NAMALWA (cell line): ENCODE data around the gene PAQR8.
"Not testable (repeated sequence)": the region's sequence is repeated elsewhere in the genome, so short reads cannot be mapped to it uniquely, and the experiment has no call there.

Experiments used
- DNase-seq: peaks from one replicate; pipeline ENCODE4 v3.0.0-alpha.2; 2015; ENCODE audit warnings: low spot score

PAQR8 gene

DNA sequence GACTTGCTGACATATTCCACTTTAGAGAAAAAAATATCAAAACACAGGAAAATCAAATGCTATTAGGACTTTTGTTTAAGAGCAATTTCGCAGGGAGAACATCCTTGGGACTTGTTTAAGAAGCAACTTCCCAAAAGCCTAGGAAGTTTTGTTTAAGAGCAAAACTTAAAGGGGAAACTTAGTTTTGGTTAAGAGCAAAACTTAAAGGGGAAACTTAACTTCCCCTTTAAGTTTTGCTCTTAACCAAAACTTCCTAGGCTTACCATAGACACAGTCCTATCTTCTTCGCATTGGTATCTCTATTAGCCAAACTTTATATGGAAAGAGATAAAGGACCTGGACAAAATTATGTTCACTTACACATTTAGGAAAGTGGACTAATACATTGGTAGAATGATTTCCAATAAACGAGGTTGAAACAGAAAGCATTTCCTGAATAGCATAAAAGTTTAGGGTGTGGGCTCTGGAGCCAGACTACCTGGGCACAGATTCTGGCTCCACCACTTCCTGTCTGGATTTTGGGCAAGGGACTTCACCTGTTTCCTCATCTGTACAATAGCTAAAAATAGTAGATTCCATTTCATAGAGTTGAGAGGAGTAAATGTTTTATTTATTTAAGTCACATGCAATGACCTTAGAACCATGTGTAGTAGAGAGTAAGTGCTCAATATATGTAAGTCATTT lies 15.7 kb downstream of the PAQR8 start:
- no peak for DNase-seq

DNA sequence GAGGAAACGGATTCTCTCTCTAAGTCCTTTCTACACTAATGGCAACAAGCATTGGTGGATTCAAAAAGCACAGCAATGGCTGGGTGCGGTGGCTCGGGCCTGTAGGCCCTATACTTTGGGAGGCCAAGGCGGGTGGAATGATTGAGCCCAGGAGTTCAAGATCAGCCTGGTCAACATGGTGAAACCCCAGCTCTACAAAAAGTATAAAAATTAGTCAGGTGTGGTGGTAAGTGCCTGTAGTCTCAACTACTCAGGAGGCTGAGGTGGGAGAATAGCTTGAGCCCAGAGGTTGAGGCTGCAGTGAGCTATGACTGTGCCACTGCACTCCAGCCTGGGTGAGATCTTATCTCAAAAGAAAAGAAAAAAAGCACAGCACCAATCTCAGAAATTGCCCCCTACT lies 19.3 kb downstream of the PAQR8 start:
- no peak for DNase-seq

DNA sequence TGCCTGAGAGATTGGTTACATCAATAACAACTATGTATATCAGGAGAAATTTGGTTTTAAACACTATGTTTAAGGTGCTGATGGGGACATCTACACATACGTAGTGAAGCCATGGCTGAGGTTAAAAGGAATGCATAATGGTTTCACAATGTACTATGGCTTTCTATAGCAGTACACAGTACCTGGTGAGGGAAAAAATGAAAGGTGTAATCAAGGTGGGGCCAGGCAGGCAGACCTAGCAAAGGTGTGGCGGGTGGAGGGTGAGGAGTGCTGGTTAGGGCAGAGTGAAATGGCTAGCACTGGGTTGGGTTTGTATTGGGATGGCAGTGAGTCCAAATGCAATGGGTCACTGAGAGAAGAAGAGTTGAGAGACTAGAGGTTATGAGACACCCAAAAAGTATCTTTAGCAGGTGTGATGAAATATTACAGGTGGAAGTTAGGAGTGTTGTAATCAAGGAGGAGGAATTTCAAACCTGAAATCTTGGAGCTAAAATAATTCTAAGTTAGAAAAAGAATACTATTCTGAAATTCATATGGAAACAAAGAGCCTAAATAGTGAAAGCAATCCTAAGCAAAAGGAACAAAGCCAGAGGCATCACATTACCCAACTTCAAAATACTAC lies 22.3 kb downstream of the PAQR8 start:
- DNase-seq = no peak

DNA sequence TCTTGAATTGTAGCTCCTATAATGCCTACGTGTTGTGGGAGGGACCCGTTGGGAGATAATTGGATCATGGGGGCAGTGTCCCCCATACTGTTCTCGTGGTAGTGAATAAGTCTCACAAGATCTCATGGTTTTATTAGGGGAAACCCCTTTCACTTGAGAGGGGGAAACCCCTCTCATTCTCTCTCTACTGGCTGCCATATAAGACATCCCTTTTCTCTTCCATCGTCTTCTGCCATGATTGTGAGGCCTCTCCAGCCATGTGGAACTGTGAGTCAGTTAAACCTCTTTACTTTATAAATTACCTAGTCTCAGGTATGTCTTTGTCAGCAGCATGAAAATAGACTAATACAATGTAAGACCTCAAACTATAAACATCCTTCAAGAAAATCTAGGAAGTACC lies 23.1 kb downstream of the PAQR8 start:
- DNase-seq = no peak

DNA sequence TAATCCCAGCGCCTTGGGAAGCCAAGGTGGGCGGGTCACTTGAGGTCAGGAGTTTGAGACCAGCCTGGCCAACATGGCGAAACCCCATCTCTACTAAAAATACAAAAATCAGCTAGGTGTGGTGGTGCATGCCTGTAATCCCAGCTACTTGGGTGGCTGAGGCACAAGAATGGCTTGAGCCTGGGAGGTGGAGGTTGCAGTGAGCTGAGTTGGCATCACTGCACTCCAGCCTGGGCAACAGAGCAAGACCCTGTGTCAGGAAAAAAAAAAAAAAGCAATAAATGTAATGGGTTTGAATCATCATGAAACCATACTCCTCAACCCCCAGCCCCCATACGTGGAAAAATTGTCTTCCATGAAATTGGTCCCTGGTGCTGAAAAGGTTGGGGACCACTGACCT lies 26.2 kb downstream of the PAQR8 start:
- DNase-seq = not testable (repeated sequence)

DNA sequence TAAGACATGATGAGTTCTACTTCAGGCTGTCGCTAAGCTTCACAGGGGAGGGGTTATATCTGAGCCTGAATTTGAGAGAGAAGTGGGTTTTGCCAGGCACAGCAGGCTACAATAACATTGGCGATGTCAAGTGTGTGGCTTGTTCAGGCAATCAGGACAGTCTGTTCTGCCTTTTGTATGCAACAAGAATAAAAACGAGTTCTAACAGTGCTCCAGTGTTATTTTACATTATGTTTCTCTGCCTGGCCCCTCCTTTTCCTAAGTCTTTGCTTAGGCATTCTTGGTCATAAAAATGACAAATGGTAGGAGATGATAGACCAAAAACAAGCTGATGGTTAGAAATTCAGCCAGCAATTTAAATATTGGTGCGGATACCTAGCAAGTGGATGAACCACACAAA lies 26.8 kb downstream of the PAQR8 start:
- DNase-seq = no peak

DNA sequence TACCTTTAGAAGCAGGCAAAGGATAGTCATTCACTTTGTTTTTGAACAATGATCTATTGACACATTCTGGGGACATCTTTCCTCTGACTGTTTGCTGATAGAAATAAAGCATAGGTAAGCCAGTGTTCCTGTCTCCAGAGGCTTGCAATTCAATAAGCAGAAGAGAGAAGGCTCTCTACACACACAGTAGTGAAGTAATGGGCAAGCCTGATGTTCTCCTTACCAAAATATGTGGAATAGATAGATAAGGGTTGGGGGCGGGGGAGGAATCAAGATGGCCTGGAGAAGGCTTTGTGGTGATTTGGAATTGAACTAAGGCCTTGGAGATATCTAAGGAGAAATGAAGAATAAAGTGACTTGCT lies 27.3 kb downstream of the PAQR8 start:
- DNase-seq = no peak

DNA sequence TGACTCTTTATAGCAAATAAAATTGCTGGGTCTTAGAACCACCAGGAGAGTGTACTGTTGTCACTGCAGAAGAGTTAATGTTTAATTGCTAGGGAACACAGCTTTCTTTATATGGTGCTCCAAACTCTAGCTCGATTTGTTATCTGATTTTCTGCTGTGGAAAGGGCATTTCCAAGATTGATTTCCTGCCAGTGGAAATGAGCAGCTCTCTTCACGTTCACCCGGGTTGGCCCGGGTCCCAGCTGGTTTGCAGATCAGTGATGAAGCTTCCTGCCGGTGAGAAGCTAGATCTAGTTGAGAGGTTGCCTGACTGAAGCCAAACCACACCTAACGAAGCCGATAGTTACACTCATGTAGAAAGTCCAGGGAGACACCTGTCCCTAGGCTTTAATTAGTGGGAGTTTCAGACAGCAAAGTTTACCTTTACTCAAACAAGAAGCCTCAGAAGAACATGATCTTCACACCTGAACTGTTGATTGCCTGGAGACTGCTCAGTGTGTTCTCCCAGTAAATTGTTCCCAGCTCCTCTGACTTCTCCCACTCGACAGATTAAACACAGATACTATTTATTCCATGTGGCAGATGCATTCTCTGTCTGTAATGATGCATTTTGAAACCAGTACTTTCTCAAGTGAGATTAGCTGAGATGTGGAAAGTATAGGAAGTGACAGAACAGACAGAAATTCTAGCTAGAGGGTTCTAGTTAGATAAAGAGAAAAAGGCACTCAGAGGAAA lies 27.8 kb downstream of the PAQR8 start:
- peak; percentile 21 for DNase-seq

DNA sequence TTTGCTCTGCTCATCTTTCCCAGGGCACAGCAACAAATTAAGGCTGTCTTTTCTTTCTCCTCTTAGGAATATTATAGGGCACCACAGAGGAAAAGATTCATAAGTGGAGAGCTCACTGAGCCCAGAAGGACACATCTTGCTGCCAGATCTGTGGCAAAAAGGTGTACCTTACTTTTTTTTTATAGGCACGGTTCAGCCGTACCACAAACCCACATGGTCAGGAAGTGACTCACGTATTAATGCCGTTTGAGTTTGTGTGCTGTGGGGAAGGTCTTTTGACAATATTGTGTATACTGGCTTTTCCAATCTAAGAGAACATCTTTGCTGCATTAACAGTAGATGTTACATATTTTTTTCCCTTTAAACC lies 28.4 kb downstream of the PAQR8 start:
- peak; percentile 58 for DNase-seq

DNA sequence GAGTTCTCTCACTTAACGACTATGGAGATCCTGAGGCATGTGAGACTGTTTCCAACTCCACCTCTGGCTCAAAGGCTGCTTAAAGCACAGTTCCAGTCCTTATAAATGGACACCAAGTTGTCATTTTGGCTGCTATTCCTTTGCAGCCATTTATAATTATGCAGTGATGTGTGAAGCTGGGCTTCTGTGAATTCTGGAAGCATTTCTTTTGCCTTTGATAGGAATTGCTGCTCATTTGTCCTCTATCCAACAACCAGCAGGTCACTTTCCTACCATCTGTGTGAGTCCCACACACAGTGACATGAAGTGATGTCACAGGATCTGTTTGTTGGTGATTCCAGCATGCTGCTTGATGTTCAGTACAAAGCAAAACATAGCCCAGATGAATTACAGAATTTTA lies 29.6 kb downstream of the PAQR8 start:
- DNase-seq = no peak

DNA sequence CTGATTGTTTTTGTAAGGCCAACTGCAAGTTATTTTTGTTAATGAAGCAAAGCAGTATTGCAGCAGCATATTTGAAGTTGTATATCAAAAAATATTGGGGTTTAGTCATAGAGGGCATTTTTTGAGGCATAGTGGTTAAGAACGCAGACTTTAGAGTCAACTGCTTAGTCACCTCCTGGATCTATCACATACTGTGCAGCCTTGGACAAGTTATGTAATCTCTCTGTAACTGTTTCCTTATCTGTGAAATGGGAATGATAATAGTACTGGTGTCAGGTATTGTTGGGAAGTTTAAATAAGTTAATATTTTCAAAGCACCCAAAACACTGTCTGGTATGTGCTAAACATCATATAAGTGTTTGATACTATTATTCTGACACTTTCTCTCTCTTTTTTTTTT lies 31.0 kb downstream of the PAQR8 start:
- no peak for DNase-seq

DNA sequence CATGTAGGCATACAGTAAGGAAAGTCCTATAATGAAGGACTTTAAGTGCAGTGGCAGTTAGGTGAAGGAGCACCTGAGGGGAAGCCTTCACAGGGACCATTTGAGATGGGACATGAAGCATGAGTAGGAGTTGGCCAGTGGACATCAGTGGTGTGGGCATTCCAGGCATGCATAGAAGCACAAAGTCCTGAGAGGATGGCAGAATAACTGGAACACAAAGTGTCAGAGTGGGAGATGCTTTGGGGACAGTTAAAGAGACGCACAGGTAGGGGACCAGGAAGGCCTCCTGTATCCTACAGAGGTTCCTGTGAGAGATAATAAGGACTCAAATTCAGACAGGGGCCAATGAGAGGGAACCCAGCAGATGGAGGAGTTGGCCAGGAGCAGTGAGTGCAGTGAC lies 31.8 kb downstream of the PAQR8 start:
- no peak for DNase-seq

DNA sequence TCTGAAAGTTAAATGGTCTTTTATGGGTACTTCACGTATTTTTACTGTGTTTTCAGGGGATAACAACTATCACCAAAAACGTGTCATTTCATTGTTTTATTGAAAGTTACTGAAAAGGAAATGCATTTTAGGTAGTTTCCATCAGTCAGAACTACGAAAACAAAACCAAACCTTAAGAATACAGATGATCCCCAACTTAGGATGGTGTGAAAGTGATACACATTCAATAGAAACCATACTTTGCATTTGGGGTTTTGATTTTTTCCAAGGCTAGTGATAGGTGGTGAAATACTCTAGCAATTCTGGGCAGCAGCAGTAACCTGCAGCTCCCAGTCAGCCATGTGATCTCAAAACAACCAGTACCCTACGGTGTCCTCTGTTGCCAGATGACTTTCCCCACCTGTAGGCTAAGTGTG lies 32.3 kb downstream of the PAQR8 start:
- no peak for DNase-seq

DNA sequence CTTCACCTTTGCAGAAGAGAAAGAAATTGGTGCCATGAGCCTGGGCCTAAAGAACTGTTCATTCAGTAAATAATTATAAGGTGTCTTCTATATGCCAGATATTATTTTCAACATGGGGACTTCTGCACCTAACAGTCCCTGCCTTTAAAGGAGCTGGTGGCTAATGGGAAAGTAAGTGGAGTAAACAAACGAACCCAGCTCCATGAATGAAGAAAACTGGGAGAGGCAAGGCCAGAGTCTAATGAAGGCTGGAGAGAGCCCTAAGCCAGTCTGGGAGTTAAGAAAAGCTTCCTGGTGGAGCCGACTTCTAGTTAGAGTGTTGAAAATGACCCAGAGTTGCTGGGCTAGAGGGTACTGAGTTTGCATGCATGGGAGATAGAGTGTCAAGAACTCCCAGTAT lies 34.0 kb downstream of the PAQR8 start:
- DNase-seq = no peak

DNA sequence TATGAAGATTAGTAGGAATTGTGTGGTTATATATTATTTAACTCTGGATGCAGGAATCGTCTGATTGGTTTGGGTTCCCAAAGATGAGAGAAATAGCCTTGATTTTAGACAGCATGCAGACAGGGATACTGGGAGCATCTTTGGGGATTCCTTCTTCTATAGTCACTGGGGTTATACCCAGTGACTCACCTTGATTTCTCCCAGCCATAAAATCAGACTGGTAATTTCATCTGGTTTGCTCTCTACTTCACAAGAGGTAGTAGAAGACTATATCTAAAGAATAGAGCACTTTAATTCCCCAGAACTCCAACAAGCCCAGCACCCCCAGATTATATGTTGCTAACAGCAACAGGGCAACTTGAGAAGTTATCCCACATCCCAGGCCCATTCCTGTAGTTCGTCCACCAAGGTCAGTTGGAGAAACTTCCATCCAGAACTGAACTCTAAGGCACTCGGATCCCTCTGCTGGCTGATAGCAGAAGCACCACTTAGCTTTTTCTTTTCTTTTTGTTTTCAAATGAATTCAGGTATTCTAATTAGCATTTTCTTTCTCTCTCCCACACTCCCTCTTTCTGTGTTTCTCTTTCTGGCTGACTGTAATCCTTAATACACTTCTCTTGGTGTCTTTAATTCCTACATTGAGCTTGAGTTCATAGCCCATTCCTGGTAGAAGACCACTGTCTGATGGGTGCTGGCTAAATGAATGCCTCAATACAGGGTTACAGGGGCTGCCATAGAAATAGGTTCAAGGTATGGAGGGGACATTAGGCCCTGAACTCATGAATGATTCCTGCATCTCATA lies 37.8 kb downstream of the PAQR8 start:
- peak; percentile 61 for DNase-seq

DNA sequence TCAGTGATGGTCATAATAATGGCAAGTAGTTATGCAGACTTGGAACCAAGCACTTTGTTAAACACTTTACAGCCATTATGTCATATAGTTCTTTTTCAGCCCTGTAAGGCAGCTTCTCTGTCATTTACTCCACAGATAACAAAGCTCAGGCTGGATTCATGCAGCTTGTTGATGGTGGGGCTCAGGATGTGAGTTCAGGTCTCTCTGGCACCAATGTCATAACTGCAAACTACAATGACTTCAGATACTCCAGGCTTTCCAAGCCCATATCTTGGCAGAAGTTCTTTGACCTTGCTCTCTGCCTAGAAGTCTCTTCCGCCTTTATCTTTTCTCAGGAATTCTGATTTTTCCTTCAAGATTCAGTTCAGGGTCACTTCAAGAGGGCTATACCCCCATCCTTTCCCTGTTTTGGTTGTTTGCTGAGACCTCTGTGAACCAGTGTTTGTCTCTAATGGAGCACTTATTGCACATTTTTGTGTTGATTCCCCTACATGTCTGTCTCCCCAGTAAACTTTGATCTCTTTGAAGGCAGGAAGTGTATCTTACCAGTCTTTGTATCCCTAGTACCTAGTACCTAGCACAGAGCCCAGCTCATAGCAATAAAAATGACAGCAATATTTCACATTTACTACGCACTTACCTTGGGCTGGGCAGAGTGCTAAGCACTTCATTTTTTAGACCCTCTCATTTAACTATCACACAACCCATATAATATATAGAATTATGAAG lies 38.5 kb downstream of the PAQR8 start:
- DNase-seq = no peak

DNA sequence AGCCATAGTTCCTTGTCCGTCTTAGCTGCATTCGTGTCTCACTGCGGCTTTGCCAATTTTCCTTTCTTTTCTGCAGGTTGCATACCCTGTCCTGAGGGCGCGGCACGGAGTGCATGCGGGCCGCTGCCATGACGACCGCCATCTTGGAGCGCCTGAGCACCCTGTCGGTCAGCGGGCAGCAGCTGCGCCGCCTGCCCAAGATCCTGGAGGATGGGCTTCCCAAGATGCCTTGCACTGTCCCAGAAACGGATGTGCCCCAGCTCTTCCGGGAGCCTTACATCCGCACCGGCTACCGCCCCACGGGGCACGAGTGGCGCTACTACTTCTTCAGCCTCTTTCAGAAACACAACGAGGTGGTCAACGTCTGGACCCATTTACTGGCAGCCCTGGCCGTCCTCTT lies 41.1 kb downstream of the PAQR8 start:
- DNase-seq = no peak

DNA sequence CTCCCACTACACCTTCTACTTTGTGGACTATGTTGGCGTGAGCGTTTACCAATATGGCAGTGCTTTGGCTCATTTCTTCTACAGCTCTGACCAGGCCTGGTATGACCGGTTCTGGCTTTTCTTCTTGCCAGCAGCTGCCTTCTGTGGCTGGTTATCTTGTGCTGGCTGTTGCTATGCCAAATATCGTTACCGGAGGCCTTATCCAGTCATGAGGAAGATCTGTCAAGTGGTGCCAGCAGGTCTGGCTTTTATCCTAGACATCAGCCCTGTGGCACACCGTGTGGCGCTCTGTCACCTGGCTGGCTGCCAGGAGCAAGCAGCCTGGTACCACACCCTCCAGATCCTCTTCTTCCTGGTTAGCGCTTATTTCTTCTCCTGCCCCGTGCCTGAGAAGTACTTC lies 41.7 kb downstream of the PAQR8 start:
- no peak for DNase-seq

DNA sequence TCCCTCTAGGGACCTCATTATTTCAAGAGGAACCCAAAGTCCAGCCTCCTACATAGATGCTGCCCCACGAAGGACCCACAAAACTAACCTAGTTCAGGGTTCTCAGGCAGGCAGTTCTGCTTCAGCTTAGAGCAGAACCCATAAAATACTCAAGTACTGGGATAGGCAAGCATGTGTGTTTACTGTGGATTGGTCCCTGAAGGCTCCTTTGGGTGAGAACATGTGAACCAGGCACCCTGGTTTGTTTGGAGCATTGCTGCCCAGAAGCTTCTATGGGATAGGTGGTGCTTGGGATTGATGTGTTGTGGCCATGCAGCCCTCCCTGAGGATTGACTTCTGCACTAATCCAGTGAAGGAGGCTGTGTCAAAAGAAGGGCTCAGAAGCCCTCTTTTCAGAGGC lies 43.3 kb downstream of the PAQR8 start:
- no peak for DNase-seq

DNA sequence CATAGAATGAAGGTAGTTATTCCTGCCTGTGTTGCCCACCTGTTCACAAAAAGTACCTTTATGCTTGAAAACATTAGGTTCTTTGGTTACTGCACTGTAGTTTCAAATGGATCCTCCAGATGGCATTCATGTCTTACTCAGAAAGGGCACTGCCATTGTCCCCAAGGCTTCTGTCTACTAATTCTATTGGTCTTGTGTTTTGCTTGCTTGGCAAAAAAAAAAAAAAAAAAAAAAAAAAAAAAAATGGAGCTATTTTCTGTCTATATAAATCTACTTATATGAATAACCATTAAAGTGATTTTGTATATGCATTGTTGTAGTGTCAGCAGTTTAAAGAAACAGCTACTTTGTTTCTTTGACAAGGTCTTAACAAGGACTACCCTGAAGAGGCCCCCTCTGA lies 45.5 kb downstream of the PAQR8 start:
- DNase-seq = peak; percentile 78

DNA sequence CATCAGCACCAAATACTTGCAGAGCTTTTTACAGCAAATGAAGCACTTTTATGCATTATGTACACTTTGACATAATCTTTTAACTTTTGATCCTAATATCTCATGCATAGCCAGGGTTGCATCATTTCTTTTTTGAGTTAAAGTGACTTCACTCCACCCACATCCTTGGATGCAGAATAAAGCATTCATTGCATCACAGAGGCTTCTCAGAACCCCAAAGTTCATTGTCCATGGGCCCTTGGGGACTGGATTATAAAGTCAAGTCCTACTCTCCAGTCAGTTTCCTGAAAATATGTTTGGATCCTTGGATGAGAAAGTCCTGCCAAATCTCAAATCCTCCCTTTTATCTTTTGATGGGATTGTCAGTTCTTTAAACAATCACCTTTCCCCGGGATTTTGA lies 47.5 kb downstream of the PAQR8 start:
- DNase-seq = no peak

DNA sequence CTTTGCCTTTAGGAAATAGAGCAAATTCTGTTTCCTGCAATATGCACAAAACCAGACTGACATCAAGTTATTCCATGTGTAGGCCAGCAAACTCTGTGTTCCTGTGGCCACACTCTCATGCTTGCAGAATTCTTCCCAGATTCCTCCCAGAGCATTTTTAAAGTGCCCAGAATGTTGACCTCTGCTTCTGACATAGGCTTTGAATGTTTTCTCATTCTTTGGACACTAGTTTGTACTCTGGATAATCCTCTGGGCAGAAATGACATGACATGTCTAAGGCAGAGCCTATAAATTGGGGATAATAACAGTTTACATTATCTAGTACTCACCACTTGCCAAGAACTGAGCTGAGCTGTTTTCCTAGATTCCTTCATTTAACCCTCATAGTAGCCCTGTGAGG lies 49.0 kb downstream of the PAQR8 start:
- DNase-seq = no peak
